Endothelial cell of umbilical vein (primary cell): Measurements from ENCODE around the gene ZBTB20.

Source experiments
- CTCF ChIP-seq, 2 donors: IDR thresholded peaks; 1 replicate in 1 of 2; 2 replicates in 1 of 2; pipeline ENCODE4 v1.5.1; 2011; ENCODE audit warnings: low read length in 2 of 2, mild to moderate bottlenecking in 2 of 2, moderate library complexity in 2 of 2, control low read depth in 1 of 2, inconsistent platforms in 1 of 2, low read depth in 1 of 2; ENCODE audit not compliant: insufficient read depth in 1 of 2; ENCODE audit errors: extremely low read depth in 1 of 2
- EZH2 ChIP-seq: IDR thresholded peaks from 2 replicates; pipeline ENCODE4 v1.6.1; 2012; ENCODE audit warnings: borderline replicate concordance, low read depth, mild to moderate bottlenecking, moderate library complexity, low read length, inconsistent platforms; ENCODE audit not compliant: severe bottlenecking
- POLR2A ChIP-seq: IDR thresholded peaks from 2 replicates; pipeline ENCODE4 v1.6.1; 2012; ENCODE audit warnings: low read depth, mild to moderate bottlenecking, control low read depth, low read length
- POLR2AphosphoS5 ChIP-seq: IDR thresholded peaks from 2 replicates; pipeline ENCODE4 v1.6.1; 2012; ENCODE audit warnings: low read depth, mild to moderate bottlenecking, control low read depth, low read length, moderate library complexity; ENCODE audit not compliant: insufficient read depth
- TF ChIP-seq, protein P1 (sequence below): IDR thresholded peaks from 2 replicates; pipeline ENCODE4 v1.6.1; 2011; ENCODE audit not compliant: insufficient read depth, insufficient read length

DNA sequence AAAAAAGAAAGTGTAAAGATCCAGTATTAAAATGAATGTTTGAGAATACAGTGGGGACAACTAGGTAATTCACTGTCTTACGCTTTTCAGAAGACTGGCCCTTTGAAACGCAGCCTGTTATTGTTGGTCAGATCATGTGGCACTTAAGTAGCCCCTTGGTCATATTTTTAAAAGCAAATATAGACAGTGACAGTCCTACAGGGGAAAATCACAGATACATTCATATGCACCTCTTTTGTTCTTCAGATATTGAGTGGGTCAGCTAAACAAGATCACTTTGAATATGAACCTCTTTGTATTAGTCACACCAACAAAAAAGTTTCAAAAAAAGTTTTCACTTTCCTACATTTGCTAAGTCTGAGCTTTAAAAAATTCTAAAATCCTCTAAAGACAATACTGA lies 817.3 kb downstream of the ZBTB20 start:
- TF ChIP-seq POLR2A (no peak), EZH2 (no peak), CTCF (IDR thresholded peaks at IDR 0.05; ENCODE audit: extremely low read depth in 1 of 2, insufficient read depth in 1 of 2, low read depth in 1 of 2, low read length in 2 of 2) (no peak), POLR2AphosphoS5 (no peak)
- TF ChIP-seq, protein P1, sequence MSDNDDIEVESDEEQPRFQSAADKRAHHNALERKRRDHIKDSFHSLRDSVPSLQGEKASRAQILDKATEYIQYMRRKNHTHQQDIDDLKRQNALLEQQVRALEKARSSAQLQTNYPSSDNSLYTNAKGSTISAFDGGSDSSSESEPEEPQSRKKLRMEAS: no peak
